ENCODE data around the gene PSME2. TPM values are rescaled to one million over a fixed set of nuclear protein-coding genes. Genes with fewer than 3 reads are reported as not detected.

The PSME2 gene
- total RNA-seq, 1 donor from 2014 or later: 53.6 TPM

DNA sequence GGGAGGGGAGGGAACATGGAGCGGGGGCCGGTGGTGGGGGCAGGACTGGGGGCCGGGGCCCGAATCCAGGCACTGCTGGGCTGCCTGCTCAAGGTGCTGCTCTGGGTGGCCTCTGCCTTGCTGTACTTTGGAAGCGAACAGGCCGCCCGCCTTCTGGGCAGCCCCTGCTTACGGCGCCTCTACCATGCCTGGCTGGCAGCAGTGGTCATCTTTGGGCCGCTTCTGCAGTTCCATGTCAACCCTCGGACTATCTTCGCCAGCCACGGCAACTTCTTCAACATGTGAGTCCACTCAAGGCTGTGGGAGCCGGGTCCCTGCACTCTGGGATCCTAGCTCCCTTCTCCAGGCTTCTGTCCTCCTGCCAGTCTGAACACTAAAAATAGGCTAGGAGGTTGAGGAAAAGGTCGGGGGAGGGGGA, 14.9 kb downstream of the PSME2 start:
- H3K4me3 Mint-ChIP-seq (ENCODE audit: unreplicated experiment): no peak overlapping the region
- no peak overlapping the region for H3K27ac Mint-ChIP-seq (ENCODE audit: unreplicated experiment)

DNA sequence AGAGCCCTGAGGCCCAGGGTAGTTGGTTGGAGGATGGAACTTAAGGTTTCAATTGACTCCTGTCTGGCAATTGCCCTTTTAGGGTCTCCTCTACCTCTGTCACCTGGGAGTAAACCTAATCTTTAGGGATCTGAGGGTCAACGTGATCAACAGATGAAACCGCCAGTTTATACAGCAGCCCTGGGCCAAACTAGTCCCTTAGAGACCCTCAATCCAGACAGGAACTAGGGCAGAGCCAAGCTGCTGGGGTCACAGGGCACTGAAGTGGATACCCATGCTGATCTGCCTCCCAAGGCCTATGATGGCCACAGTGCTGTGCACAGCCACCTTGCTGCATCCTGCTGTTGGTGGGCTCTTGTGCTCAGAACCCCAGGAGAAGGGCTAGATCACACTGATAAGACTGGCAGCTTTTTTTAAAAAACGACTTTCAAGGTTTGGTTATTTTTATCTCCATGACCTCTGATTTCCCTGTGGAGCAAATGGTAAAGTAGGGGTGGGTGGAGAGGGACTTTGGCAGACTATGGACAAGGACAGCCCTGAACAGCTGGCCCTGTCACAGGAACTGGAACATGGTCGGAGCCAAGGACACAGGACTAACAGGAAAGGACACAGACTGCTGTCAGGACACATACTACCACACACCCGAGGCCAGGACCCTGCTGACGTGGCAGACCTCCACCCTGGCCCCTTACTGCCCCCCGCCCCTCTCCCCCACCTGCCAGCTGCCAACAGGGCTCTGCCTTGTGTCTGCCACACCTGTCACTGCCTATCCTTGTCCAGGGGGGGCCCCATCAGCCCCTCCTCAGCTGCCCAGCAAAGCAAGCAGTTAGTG, 15.5 kb downstream of the PSME2 start:
- no peak for TF ChIP-seq CTCF (IDR thresholded peaks at IDR 0.05)
- H3K36me3 Mint-ChIP-seq (ENCODE audit: low read depth): no peaks in the 10 kb centered on the region
- no peaks in the 10 kb centered on the region for H3K9me3 Mint-ChIP-seq (ENCODE audit: low read depth)
- no peak overlapping the region for H3K4me3 Mint-ChIP-seq (ENCODE audit: unreplicated experiment)
- no peaks in the 10 kb centered on the region for H3K27me3 Mint-ChIP-seq (ENCODE audit: low read depth)
- DNase-seq (ENCODE audit: low spot score): no peak
- H3K4me1 Mint-ChIP-seq (ENCODE audit: low read depth): peaks cover 6% of the 10 kb centered on the region
- no peak overlapping the region for H3K27ac Mint-ChIP-seq (ENCODE audit: unreplicated experiment)

More for the DNA sequence above, 14.9 kb downstream of the PSME2 start:
- no peaks in the 10 kb centered on the region for H3K36me3 Mint-ChIP-seq (ENCODE audit: low read depth)
- no peaks in the 10 kb centered on the region for H3K9me3 Mint-ChIP-seq (ENCODE audit: low read depth)
- no peak for DNase-seq (ENCODE audit: low spot score)
- H3K4me1 Mint-ChIP-seq (ENCODE audit: low read depth): peaks cover 8% of the 10 kb centered on the region
- no peak for TF ChIP-seq CTCF (IDR thresholded peaks at IDR 0.05)
- no peaks in the 10 kb centered on the region for H3K27me3 Mint-ChIP-seq (ENCODE audit: low read depth)

- no peak for TF ChIP-seq CTCF (IDR thresholded peaks at IDR 0.05)
- Mint-ChIP-seq H3K27me3 (ENCODE audit: low read depth) (no peaks in the 10 kb centered on the region), H3K9me3 (ENCODE audit: low read depth) (no peaks in the 10 kb centered on the region), H3K4me1 (ENCODE audit: low read depth) (peaks cover 3% of the 10 kb centered on the region), H3K4me3 (ENCODE audit: unreplicated experiment) (no peak within 1 kb of the TSS), H3K27ac (ENCODE audit: unreplicated experiment) (no peak within 1 kb of the TSS), H3K36me3 (ENCODE audit: low read depth) (no peaks in the 10 kb centered on the region)
- DNase-seq (ENCODE audit: low spot score): no peak
Measured at GRCh38 chr14:24130380-24130716, 16.1 kb downstream of the PSME2 start, which contains the start of gene FITM1. Gene FITM1 (plus strand): TSS chr14:24130659. CDS start chr14:24131564, 905 bp downstream.

DNA sequence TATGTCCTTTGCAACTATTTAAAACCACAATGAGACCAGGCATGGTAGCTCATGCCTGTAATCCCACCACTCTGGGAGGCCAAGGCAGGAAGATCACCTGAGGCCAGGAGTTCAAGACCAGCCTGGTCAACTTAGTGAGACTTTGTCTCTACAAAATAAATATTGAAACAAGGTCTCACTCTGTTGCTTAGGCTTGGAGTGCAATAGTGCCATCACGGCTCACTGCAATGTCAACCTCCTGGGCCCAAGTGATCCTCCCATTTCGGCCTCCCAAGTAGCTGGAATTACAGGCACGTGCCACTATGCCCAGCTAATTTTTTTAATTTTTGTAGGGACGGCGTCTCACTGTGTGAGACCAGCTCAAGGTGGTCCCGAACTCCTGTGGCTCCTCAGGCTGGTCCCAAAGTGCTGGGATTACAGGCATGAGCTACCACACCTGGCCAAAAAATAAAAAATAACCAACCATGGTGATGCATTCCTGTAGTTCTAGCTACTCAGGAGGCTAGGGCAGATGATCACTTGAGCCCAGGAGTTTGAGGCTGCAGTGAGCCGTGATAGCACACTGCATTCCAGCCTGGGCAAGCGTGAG, 16.9 kb downstream of the PSME2 start:
- Mint-ChIP-seq H3K4me3 (ENCODE audit: unreplicated experiment) (no peak overlapping the region), H3K4me1 (ENCODE audit: low read depth) (no peaks in the 10 kb centered on the region), H3K27me3 (ENCODE audit: low read depth) (no peaks in the 10 kb centered on the region), H3K27ac (ENCODE audit: unreplicated experiment) (no peak overlapping the region), H3K9me3 (ENCODE audit: low read depth) (no peaks in the 10 kb centered on the region), H3K36me3 (ENCODE audit: low read depth) (no peaks in the 10 kb centered on the region)
- no peak for DNase-seq (ENCODE audit: low spot score)
- TF ChIP-seq CTCF (IDR thresholded peaks at IDR 0.05): no peak

- no peaks in the 10 kb centered on the region for H3K9me3 Mint-ChIP-seq (ENCODE audit: low read depth)
- H3K4me1 Mint-ChIP-seq (ENCODE audit: low read depth): no peaks in the 10 kb centered on the region
- H3K27me3 Mint-ChIP-seq (ENCODE audit: low read depth): no peaks in the 10 kb centered on the region
- DNase-seq (ENCODE audit: low spot score): no peak
- H3K36me3 Mint-ChIP-seq (ENCODE audit: low read depth): peaks cover 9% of the 10 kb centered on the region
- no peak for TF ChIP-seq CTCF (IDR thresholded peaks at IDR 0.05)
- no peak overlapping the region for H3K4me3 Mint-ChIP-seq (ENCODE audit: unreplicated experiment)
- no peak overlapping the region for H3K27ac Mint-ChIP-seq (ENCODE audit: unreplicated experiment)
Measured at GRCh38 chr14:24127673-24128072, 18.7 kb downstream of the PSME2 start.
